ENCODE results near the gene NOP56. TPM values are rescaled to one million over a fixed set of nuclear protein-coding genes. Genes with fewer than 3 reads are reported as not detected.
A peak's percentile ranks its signal among the peaks of the same experiment; 100 is the strongest.

NOP56 gene, protein sequence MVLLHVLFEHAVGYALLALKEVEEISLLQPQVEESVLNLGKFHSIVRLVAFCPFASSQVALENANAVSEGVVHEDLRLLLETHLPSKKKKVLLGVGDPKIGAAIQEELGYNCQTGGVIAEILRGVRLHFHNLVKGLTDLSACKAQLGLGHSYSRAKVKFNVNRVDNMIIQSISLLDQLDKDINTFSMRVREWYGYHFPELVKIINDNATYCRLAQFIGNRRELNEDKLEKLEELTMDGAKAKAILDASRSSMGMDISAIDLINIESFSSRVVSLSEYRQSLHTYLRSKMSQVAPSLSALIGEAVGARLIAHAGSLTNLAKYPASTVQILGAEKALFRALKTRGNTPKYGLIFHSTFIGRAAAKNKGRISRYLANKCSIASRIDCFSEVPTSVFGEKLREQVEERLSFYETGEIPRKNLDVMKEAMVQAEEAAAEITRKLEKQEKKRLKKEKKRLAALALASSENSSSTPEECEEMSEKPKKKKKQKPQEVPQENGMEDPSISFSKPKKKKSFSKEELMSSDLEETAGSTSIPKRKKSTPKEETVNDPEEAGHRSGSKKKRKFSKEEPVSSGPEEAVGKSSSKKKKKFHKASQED
- 148 and 152 TPM in 2 replicates for total RNA-seq (2014; rRNA removed; shearing (Covaris generic))

- peak; percentile 78 for DNase-seq (ENCODE audit: low spot score)
Observed at GRCh38 chr20:2651772-2652723, at the start of gene NOP56. Gene NOP56, plus strand, starts transcription at chr20:2652632. Its CDS starts 29 bp downstream, at chr20:2652661.

DNA sequence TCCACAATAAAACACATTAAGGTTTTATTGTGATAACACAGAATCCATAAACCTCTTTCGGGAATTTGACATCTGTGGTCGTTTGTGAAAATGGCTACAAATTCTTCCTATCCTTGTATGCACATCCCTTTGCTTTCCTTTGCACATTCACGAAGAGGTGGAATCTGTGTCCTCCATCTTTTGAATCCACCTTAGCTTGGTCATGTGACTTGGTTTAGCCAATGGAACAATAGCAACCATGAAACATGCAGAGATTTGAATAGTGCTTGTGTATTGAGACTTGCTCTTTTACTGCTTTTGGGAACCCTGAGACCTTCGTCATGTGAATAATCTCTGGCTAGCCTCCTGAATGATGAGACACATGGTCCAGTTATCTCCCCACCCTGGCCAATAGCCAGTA, 49.7 kb upstream of the NOP56 start:
- DNase-seq (ENCODE audit: low spot score), result no peak

DNA sequence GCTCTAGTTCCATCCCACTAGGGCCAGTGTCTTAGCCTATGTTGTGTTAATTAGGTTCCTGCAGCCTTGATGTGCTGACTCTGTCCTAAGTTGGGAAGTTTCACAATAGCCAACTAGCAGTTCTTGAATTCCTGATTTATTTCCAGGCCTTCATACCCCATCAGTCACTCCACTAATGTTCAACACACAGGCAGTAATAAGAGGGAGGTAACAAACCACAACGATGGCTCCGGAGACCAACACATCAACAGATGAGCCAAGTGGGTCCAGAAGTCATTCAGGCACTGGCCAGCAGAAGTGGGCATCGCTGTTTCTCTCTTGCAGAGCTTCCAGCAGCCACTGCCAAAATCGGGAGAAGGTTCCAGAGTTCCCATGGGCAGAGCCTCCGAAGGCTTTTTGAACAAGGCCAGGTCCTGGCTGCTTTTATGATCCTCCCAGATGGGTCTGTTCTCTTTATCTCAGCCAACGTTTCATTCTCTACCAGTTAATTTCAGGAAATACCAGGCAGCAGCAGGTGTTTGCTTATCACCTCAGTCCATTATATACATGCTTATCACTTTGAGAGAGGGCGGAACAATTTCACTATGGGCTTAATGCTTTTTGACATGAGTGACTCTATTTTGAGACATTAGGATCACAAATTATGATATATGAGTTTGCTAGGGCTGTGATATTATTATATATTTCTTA, 48.5 kb upstream of the NOP56 start:
- no peak for DNase-seq (ENCODE audit: low spot score)

GRCh38 chr20:2604506-2604835, 48.0 kb upstream of the NOP56 start:
- no peak for DNase-seq (ENCODE audit: low spot score)

- DNase-seq (ENCODE audit: low spot score), result no peak
Observed at GRCh38 chr20:2606507-2607006, 45.9 kb upstream of the NOP56 start.

DNA sequence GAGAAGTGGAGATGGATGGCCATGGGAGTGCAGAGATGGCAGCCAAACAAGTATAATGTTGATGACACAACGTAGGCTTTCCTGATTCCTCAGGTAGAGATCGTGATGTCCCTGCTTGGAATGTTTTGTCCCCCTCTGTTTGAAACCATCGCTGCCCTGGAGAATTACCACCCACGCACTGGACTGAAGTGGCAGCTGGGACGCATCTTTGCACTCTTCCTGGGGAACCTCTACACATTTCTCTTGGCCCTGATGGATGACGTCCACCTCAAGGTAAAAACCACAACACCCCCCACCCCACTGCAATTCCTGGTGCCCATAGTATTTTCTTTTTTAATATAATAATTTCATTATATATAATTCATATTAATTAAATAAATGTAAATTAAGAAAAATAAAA, 42.1 kb upstream of the NOP56 start:
- no peak for DNase-seq (ENCODE audit: low spot score)

DNA sequence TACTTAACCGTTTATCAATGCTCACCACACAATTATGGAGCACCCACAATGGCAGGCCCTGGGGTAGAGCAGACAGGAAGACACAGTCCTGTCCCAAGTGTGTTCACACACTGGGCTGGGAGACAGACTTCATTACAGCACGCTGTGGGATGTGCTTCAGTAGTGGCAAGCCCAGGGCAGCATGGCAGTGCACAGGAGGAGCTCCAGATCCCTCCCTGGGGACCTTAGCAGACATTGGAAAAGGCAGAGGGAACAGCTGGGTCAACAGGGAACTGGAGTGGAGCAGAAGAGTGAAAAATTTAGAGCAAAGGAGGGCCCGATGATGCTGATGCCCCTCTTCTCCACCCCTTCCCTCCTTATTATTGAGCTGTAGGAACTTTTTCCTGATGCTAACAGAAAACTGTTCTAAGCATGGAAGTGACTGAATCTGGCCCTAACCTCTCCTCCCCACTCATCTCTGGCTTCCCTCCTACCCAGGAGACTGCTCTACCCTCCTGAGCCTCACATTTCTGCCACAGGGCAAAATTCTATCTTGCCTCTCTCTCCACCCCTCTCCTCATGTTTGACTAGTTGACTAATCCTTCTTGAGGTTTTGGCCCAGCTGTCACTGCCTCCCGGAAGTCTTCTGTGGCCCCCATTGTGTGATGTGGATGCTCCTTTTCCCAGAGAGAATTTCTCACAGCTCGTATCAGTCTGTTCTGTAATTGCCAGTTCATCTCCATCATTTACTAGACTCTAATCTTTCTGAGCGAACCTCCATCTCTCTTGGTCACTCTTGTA, 41.3 kb upstream of the NOP56 start:
- no peak for DNase-seq (ENCODE audit: low spot score)

DNA sequence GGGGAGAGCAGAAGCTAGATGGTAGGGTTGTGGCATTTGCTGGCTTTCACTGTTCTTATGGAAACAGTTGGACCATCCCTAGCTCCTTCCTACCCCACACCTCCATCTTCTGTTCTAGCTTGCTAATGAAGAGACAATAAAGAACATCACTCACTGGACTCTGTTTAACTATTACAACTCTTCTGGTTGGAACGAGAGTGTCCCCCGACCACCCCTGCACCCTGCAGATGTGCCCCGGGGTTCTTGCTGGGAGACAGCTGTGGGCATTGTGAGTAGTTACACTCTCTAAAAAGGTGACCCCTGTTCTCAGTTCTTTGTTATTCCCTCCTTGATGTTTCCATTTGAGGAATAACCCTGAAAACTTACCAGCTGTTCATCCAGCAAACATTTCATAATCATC, 40.4 kb upstream of the NOP56 start:
- no peak for DNase-seq (ENCODE audit: low spot score)

- DNase-seq (ENCODE audit: low spot score), result no peak
Observed at GRCh38 chr20:2616634-2617033, 35.8 kb upstream of the NOP56 start.

GRCh38 chr20:2617099-2617714, 35.2 kb upstream of the NOP56 start:
- DNase-seq (ENCODE audit: low spot score), result no peak

DNA sequence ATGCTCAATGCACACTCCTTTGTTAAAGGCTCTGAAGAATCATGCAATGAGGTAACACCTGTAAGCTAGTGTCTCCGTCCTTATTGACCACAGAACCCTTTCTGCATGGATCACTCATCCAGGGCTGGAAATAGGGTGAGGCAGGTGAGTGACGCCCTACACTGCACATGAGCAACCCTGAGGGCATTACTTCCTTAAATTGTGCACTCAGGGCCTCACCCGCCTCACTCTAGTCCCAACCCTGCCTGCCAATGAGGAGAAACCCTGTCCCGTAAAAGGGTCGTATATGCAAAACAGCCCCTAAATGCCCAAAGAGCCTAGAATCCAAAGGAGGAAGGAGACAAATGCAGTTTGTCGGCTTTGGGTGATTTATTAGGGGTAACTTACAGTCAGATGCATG, 33.6 kb upstream of the NOP56 start:
- DNase-seq (ENCODE audit: low spot score), result no peak

GRCh38 chr20:2619337-2619736, 33.1 kb upstream of the NOP56 start:
- DNase-seq (ENCODE audit: low spot score), result no peak

DNA sequence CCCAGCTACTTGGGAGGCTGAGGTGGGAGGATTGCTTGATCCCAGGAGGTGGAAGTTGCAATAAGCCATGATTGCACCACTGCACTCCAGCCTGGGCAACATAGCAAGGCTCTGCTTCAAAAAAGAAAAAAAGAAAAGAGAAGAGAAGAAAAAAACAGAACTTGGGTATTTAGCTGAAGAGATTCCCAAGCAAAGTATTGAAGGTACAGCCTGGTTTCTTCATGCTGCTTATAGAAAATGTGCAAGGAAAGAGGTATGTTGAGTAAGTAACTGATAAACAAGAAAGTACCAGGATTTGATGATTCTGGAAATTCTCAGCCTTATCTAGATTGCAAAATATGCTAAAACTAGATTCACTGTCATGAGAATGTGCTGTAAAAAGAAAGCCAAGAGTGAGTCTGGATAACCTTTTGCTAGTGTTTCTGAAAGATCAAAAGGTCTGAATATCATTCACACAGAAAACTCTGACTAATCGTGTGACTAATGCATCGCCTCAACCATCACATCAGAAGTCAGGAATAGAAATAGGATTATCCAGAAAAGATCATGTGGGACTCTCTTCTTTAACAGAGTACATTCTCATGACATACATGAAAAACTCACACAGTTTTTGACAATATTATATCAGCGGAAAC, 32.4 kb upstream of the NOP56 start:
- DNase-seq (ENCODE audit: low spot score), result no peak

GRCh38 chr20:2624190-2624589, 28.2 kb upstream of the NOP56 start:
- DNase-seq (ENCODE audit: low spot score), result no peak

DNA sequence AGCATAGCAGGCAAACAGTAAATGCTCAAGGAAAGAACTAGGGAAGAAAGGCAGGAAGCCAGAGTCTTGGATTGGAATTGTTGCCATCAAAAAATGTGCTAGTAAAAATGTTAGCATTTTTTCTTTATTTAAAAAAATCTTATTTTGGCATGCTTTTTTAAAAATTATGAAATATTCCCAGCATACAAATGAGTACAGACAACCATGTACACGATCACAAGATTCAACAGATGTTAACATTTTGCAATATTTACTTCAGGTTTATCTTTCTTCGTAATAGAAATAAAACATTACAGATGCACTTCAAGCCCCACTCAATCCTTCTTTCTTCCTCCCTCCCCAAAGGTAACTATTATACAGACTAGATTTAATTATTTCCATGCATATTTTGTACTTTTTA, 27.4 kb upstream of the NOP56 start:
- DNase-seq (ENCODE audit: low spot score), result no peak

DNA sequence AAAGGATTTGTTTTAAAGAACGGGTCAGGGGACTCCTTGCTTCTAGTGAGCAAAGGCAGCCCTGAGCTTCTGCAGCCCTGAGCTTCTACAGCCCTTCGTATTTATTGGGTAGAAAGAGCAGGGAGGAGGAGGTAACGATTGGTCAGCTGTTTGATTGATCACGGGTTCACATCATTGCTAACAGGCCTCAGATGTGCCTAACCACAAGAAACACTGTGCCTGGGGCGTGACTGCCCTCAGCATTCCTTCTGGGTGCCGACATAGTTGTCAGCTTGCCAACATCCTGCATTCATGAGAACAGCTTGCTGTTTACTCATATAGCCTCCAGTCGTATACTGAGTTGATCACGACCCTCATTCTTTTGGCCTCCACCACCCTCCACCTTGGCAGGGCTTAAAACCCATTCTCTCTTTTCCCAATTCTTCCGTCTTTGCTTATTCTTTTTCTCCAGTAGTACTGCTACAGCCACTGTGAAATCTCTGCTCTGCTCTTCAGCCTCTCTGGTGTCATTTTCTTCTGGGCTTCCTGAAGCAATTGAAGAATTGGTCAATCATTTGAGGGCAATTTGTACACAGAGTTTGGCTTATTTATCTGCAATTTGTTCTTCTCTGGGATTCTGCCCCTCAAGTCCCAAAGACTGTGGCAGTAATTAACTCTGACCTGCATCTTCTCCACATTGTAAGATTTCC, 25.4 kb upstream of the NOP56 start:
- DNase-seq (ENCODE audit: low spot score), result peak; percentile 51

DNA sequence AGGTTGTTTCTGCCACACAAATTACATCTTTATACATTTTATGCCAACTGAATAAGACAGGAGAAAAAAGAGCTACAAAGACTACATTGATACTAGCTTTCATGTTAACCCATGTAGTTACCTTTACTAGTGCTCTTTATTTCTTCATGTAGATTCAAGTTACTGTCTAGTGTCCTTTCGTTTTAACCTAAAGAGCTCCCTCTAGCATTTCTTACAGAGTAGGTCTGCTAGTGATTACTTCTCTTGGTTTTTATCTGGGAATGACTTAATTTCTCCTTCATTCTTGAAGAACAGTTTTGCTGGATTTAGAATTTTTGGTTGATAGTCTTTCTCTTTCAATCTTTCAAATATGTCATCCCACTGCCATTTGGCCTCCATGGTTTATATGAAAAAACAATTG, 21.2 kb upstream of the NOP56 start:
- no peak for DNase-seq (ENCODE audit: low spot score)

- no peak for DNase-seq (ENCODE audit: low spot score)
Observed at GRCh38 chr20:2633381-2633780, 19.1 kb upstream of the NOP56 start.

DNA sequence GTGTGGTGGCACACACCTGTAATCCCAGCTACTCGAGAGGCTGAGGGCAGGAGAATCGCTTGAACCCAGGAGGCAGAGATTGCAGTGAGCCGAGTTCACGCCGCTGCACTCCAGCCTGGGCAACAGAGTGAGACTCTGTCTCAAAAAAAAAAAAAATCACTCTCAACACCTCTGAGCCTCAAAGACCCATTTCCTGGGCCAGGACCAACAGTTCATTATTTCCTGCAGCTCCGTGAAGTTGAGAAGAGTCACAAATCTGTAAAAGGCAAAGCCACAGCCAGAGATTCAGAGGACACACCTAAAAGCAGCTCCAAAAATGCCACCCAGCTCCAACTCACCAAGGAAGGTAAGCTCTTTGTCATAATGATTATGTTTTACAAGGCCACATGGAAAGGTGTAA, 15.2 kb upstream of the NOP56 start:
- DNase-seq (ENCODE audit: low spot score), result no peak
